ENCODE data around the gene ANKRD22.

The ANKRD22 gene

GRCh38 chr10:88809621-88810020 is 42.0 kb downstream of the ANKRD22 start:
- H3K36me3 ChIP-seq (ENCODE audit: control insufficient read depth, insufficient read depth, low read length, severe bottlenecking), result no peaks in the 10 kb centered on the region
- H3K4me3 ChIP-seq (ENCODE audit: low read length), result no peak overlapping the region
- H3K27me3 ChIP-seq (replicated peaks; ENCODE audit: control insufficient read depth, insufficient read depth, low read length), result peaks cover 3% of the 10 kb centered on the region
- no peak for DNase-seq (ENCODE audit: low read depth)
- no peaks in the 10 kb centered on the region for H3K4me1 ChIP-seq (ENCODE audit: control insufficient read depth, insufficient read depth, low read length)
- H3K9ac ChIP-seq (ENCODE audit: low read length), result no peak overlapping the region
- H3K9me3 ChIP-seq (ENCODE audit: control insufficient read depth, low read length), result no peaks in the 10 kb centered on the region

GRCh38 chr10:88805924-88806323 is 45.7 kb downstream of the ANKRD22 start:
- DNase-seq (ENCODE audit: low read depth), result no peak
- Histone ChIP-seq H3K4me3 (ENCODE audit: low read length) (no peak overlapping the region), H3K4me1 (ENCODE audit: control insufficient read depth, insufficient read depth, low read length) (no peaks in the 10 kb centered on the region), H3K36me3 (ENCODE audit: control insufficient read depth, insufficient read depth, low read length, severe bottlenecking) (no peaks in the 10 kb centered on the region), H3K9me3 (ENCODE audit: control insufficient read depth, low read length) (no peaks in the 10 kb centered on the region), H3K27me3 (replicated peaks; ENCODE audit: control insufficient read depth, insufficient read depth, low read length) (peaks cover 1% of the 10 kb centered on the region), H3K9ac (ENCODE audit: low read length) (no peak overlapping the region)

GRCh38 chr10:88805361-88805760 is 46.3 kb downstream of the ANKRD22 start:
- H3K36me3 ChIP-seq (ENCODE audit: control insufficient read depth, insufficient read depth, low read length, severe bottlenecking), result no peaks in the 10 kb centered on the region
- no peaks in the 10 kb centered on the region for H3K4me1 ChIP-seq (ENCODE audit: control insufficient read depth, insufficient read depth, low read length)
- H3K9me3 ChIP-seq (ENCODE audit: control insufficient read depth, low read length), result no peaks in the 10 kb centered on the region
- DNase-seq (ENCODE audit: low read depth), result peak; percentile 57
- H3K27me3 ChIP-seq (replicated peaks; ENCODE audit: control insufficient read depth, insufficient read depth, low read length), result no peaks in the 10 kb centered on the region
- H3K9ac ChIP-seq (ENCODE audit: low read length), result no peak overlapping the region
- no peak overlapping the region for H3K4me3 ChIP-seq (ENCODE audit: low read length)

- H3K9ac ChIP-seq (ENCODE audit: low read length), result no peak overlapping the region
- H3K4me3 ChIP-seq (ENCODE audit: low read length), result no peak overlapping the region
- no peaks in the 10 kb centered on the region for H3K9me3 ChIP-seq (ENCODE audit: control insufficient read depth, low read length)
- H3K27me3 ChIP-seq (replicated peaks; ENCODE audit: control insufficient read depth, insufficient read depth, low read length), result no peaks in the 10 kb centered on the region
- no peaks in the 10 kb centered on the region for H3K36me3 ChIP-seq (ENCODE audit: control insufficient read depth, insufficient read depth, low read length, severe bottlenecking)
- H3K4me1 ChIP-seq (ENCODE audit: control insufficient read depth, insufficient read depth, low read length), result no peaks in the 10 kb centered on the region
- no peak for DNase-seq (ENCODE audit: low read depth)
These were observed 47.4 kb downstream of the ANKRD22 start for GRCh38 chr10:88804083-88804812.

GRCh38 chr10:88803641-88804040 is 48.0 kb downstream of the ANKRD22 start:
- Histone ChIP-seq H3K36me3 (ENCODE audit: control insufficient read depth, insufficient read depth, low read length, severe bottlenecking) (no peaks in the 10 kb centered on the region), H3K27me3 (replicated peaks; ENCODE audit: control insufficient read depth, insufficient read depth, low read length) (no peaks in the 10 kb centered on the region), H3K4me1 (ENCODE audit: control insufficient read depth, insufficient read depth, low read length) (no peaks in the 10 kb centered on the region), H3K9me3 (ENCODE audit: control insufficient read depth, low read length) (no peaks in the 10 kb centered on the region), H3K9ac (ENCODE audit: low read length) (no peak overlapping the region), H3K4me3 (ENCODE audit: low read length) (no peak overlapping the region)
- no peak for DNase-seq (ENCODE audit: low read depth)

GRCh38 chr10:88802523-88803285 is 48.9 kb downstream of the ANKRD22 start, which contains the start of gene LIPM:
Gene LIPM, plus strand, starts transcription at chr10:88802730. Its CDS starts 167 bp downstream, at chr10:88802897.
- no peaks in the 10 kb centered on the region for H3K36me3 ChIP-seq (ENCODE audit: control insufficient read depth, insufficient read depth, low read length, severe bottlenecking)
- H3K9me3 ChIP-seq (ENCODE audit: control insufficient read depth, low read length), result no peaks in the 10 kb centered on the region
- H3K9ac ChIP-seq (ENCODE audit: low read length), result no peak within 1 kb of the TSS
- no peaks in the 10 kb centered on the region for H3K27me3 ChIP-seq (replicated peaks; ENCODE audit: control insufficient read depth, insufficient read depth, low read length)
- no peaks in the 10 kb centered on the region for H3K4me1 ChIP-seq (ENCODE audit: control insufficient read depth, insufficient read depth, low read length)
- no peak within 1 kb of the TSS for H3K4me3 ChIP-seq (ENCODE audit: low read length)
- DNase-seq (ENCODE audit: low read depth), result peak; percentile 46

- H3K4me3 ChIP-seq (ENCODE audit: low read length), result no peak overlapping the region
- H3K27me3 ChIP-seq (replicated peaks; ENCODE audit: control insufficient read depth, insufficient read depth, low read length), result no peaks in the 10 kb centered on the region
- peak; percentile 67 for DNase-seq (ENCODE audit: low read depth)
- H3K9ac ChIP-seq (ENCODE audit: low read length), result no peak overlapping the region
- H3K4me1 ChIP-seq (ENCODE audit: control insufficient read depth, insufficient read depth, low read length), result no peaks in the 10 kb centered on the region
- no peaks in the 10 kb centered on the region for H3K9me3 ChIP-seq (ENCODE audit: control insufficient read depth, low read length)
- H3K36me3 ChIP-seq (ENCODE audit: control insufficient read depth, insufficient read depth, low read length, severe bottlenecking), result no peaks in the 10 kb centered on the region
These were observed 51.2 kb downstream of the ANKRD22 start for GRCh38 chr10:88800152-88801125.

- peak; percentile 83 for DNase-seq (ENCODE audit: low read depth)
- Histone ChIP-seq H3K27me3 (replicated peaks; ENCODE audit: control insufficient read depth, insufficient read depth, low read length) (no peaks in the 10 kb centered on the region), H3K36me3 (ENCODE audit: control insufficient read depth, insufficient read depth, low read length, severe bottlenecking) (no peaks in the 10 kb centered on the region), H3K9me3 (ENCODE audit: control insufficient read depth, low read length) (no peaks in the 10 kb centered on the region), H3K4me1 (ENCODE audit: control insufficient read depth, insufficient read depth, low read length) (peaks cover 28% of the 10 kb centered on the region), H3K4me3 (ENCODE audit: low read length) (no peak overlapping the region), H3K9ac (ENCODE audit: low read length) (no peak overlapping the region)
These were observed 56.9 kb downstream of the ANKRD22 start for GRCh38 chr10:88794731-88795130.

GRCh38 chr10:88793712-88794299 is 57.8 kb downstream of the ANKRD22 start:
- Histone ChIP-seq H3K9me3 (ENCODE audit: control insufficient read depth, low read length) (no peaks in the 10 kb centered on the region), H3K36me3 (ENCODE audit: control insufficient read depth, insufficient read depth, low read length, severe bottlenecking) (no peaks in the 10 kb centered on the region), H3K9ac (ENCODE audit: low read length) (no peak overlapping the region), H3K4me1 (ENCODE audit: control insufficient read depth, insufficient read depth, low read length) (peaks cover 28% of the 10 kb centered on the region), H3K27me3 (replicated peaks; ENCODE audit: control insufficient read depth, insufficient read depth, low read length) (no peaks in the 10 kb centered on the region), H3K4me3 (ENCODE audit: low read length) (no peak overlapping the region)
- DNase-seq (ENCODE audit: low read depth), result peak; percentile 60

- H3K9me3 ChIP-seq (ENCODE audit: control insufficient read depth, low read length), result no peaks in the 10 kb centered on the region
- peak; percentile 68 for DNase-seq (ENCODE audit: low read depth)
These were observed 59.0 kb downstream of the ANKRD22 start for GRCh38 chr10:88792661-88793060.

More at GRCh38 chr10:88792661-88793060, 59.0 kb downstream of the ANKRD22 start:
- Histone ChIP-seq H3K27me3 (replicated peaks; ENCODE audit: control insufficient read depth, insufficient read depth, low read length) (no peaks in the 10 kb centered on the region), H3K9ac (ENCODE audit: low read length) (no peak overlapping the region), H3K36me3 (ENCODE audit: control insufficient read depth, insufficient read depth, low read length, severe bottlenecking) (no peaks in the 10 kb centered on the region), H3K4me3 (ENCODE audit: low read length) (no peak overlapping the region), H3K4me1 (ENCODE audit: control insufficient read depth, insufficient read depth, low read length) (peaks cover 28% of the 10 kb centered on the region)

All from adipocyte (in vitro differentiated cells).